AG04449 (cell line): ENCODE measurements around the gene AOC2.
"Not testable (repeated sequence)": the region's sequence is repeated elsewhere in the genome, so short reads cannot be mapped to it uniquely, and the experiment has no call there.

Source experiments
- CTCF ChIA-PET: fragments of 350-600 bp; formaldehyde crosslinking; extraction: SDS; loops from one replicate; lab custom pipeline; 2021; ENCODE audit warnings: antibody characterized with exemption; lab: Yijun Ruan, JAX
- POLR2A ChIA-PET: fragments of 400-600, 350-600 bp; formaldehyde crosslinking; extraction: SDS; loops from one replicate; lab custom pipeline; 2020; ENCODE audit warnings: antibody characterized with exemption, inconsistent platforms; lab: Yijun Ruan, JAX
- DNase-seq: peaks from one replicate; pipeline ENCODE4 v3.0.0-alpha.2; 2010; ENCODE audit warnings: low read depth, low spot score
- H3K4me3 ChIP-seq: 2 replicates; pipeline ENCODE4 v1.5.1; 2011; ENCODE audit warnings: low read depth, mild to moderate bottlenecking, control low read depth, low read length
- TF ChIP-seq, protein P1 (sequence below): IDR thresholded peaks from one replicate; pipeline ENCODE4 v1.5.1; 2011; ENCODE audit warnings: mild to moderate bottlenecking, moderate library complexity, low read length, control low read depth, inconsistent platforms; ENCODE audit not compliant: insufficient read depth; ENCODE audit errors: missing control alignments

The AOC2 gene

DNA sequence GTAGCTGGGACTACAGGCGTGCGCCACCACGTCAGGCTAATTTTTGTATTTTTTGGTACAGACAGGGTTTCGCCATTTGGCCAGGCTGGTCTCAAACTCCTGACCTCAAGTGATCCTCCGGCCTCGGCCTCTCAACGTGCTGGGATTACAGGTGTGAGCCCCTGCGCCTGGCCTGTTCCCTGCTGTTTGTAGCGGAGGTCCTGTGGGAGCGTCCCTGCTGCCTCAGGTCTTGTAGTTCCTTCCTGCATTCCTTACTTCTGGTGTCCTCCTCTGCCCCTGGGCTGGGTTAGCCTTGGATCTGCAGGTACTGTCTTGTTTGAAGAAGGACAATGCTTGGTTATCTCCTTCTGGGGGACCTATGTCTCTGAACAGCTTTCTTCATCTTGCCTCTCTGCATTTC lies 32.7 kb downstream of the AOC2 start:
- H3K4me3 ChIP-seq = no peak overlapping the region
- DNase-seq = no peak
- TF ChIP-seq, protein P1, sequence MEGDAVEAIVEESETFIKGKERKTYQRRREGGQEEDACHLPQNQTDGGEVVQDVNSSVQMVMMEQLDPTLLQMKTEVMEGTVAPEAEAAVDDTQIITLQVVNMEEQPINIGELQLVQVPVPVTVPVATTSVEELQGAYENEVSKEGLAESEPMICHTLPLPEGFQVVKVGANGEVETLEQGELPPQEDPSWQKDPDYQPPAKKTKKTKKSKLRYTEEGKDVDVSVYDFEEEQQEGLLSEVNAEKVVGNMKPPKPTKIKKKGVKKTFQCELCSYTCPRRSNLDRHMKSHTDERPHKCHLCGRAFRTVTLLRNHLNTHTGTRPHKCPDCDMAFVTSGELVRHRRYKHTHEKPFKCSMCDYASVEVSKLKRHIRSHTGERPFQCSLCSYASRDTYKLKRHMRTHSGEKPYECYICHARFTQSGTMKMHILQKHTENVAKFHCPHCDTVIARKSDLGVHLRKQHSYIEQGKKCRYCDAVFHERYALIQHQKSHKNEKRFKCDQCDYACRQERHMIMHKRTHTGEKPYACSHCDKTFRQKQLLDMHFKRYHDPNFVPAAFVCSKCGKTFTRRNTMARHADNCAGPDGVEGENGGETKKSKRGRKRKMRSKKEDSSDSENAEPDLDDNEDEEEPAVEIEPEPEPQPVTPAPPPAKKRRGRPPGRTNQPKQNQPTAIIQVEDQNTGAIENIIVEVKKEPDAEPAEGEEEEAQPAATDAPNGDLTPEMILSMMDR = no peak
- ChIA-PET CTCF (no interaction called here), POLR2A (no interaction called here)

DNA sequence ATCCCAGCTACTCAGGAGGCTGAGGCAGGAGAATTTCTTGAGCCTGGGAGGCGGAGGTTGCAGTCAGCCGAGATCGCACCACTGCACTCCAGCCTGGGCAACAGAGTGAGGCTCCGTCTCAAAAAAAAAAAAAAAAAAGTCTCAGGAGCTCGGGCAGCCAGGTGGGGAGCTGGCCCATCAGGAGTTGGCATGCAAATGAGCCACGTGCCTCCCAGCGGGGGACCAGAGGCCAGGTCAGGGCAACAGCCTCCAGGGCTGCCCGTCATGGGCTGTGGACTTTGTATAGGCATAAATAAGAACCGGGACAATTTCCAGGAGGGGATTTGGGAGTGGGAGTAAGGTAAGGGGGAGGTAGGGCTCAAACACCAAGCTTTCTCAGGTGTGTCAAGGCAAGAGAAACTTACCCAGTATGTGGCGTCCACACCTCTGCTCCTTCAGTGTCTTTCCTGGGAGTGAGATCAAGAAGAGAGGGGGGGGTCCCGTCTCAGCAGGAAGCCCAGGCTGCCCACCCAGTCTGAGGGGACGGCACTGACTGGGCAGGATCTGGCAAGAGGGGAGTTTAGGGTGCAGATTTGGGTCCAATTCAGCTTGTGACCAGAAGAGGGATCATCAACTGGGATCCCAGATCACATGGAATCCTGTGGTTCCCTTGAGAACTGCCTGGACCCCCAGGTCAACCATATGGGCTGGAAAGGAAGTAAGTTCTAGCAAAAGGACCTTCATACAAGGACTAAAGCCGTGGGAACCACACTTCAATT lies 33.9 kb downstream of the AOC2 start:
- no peak overlapping the region for H3K4me3 ChIP-seq
- CTCF ChIA-PET = no interaction called here
- POLR2A ChIA-PET = no interaction called here
- no peak for DNase-seq
- TF ChIP-seq, protein P1 = no peak

DNA sequence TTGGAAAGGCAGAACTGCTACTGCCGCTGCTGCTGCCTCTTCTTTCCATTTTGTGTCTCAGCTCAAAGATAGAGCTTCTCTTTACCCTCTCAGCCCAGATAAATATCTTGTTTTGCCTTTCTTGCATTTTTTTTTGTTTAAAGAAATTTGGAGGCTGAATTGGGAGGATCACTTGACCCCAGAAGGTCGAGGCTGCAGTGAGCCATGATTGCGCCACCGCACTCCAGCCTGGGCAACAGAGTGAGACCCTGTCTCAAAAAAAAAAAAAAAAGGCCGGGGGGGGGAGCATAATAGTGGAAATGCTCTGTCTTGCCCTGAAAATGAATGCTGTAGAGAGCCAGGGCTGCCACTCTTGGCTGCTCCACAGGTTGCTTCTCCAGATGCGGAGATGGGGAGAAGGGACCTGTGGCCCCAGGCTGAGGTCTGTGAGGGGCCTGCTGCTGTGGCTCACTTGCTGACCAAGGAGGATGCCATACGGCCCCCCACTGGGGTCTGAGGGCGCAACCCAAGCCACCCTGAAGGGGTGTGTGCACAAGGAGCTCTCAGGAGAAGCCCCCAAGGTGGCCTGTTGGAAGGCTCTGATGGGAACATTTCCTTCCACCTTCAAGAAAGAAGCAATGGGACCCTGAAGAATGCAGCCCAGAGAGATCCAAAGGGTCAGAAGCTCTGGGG lies 34.7 kb downstream of the AOC2 start:
- H3K4me3 ChIP-seq = no peak overlapping the region
- no peak for DNase-seq
- CTCF ChIA-PET = interaction anchor here (1.0 to 1.6 kb wide), 2 partner anchors 9 to 20 kb away, joined by 3 read pairs; no protein-coding TSS in a partner anchor
- POLR2A ChIA-PET = no interaction called here
- TF ChIP-seq, protein P1 = no peak

DNA sequence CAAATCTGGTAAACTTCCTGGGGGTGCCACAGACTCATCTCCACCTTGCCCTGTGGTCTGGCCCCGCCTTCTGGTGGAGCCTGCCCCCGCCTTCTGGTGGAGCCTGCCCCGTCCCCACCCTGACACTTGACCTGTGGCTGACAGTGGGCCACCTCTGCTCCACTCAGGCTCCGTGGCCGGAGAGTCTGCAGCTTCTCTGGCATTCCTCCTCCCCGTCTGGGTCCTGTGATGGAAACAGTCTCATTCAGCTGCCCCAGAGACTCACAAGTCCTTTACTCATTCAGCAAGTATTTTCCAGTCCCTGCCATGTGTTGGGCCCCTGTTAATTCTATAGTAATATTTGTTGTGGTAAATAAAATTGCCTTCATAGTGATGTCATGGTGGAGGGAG lies 35.2 kb downstream of the AOC2 start:
- TF ChIP-seq, protein P1 = no peak
- ChIA-PET POLR2A (no interaction called here), CTCF (interaction anchor here (0.9 to 1.6 kb wide), 3 partner anchors 9 to 21 kb away, joined by 3 read pairs; no protein-coding TSS in a partner anchor)
- DNase-seq = no peak
- no peak overlapping the region for H3K4me3 ChIP-seq

DNA sequence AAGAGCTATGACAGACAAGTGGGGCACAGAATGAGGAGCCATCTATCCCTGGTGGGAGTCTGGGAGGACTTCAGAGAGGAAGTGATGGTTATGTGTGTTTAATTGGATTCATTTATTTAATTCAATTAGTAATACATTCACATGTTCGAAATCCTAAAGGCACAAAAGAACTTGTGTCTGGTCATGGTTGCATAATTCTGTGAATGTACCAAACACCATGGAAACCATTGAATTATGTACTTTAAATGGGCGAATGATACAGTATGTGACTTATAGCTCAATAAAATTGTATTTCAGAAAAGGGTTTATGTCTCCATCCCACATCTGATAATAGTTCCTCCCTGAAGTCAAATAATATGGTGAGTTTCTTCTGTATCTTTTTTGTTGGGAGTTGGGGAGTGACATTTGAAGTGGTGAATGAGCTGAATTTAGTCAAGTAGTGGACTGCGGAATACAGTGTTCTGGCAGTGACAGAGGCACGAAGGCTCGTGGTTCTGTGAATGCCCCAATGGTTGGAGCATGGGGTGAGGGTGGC lies 36.5 kb downstream of the AOC2 start:
- ChIA-PET POLR2A (no interaction called here), CTCF (interaction anchor here (1.6 kb wide), 1 partner anchor 22 kb away, joined by 3 read pairs; no protein-coding TSS in a partner anchor)
- TF ChIP-seq, protein P1 = no peak
- no peak for DNase-seq
- no peak overlapping the region for H3K4me3 ChIP-seq

DNA sequence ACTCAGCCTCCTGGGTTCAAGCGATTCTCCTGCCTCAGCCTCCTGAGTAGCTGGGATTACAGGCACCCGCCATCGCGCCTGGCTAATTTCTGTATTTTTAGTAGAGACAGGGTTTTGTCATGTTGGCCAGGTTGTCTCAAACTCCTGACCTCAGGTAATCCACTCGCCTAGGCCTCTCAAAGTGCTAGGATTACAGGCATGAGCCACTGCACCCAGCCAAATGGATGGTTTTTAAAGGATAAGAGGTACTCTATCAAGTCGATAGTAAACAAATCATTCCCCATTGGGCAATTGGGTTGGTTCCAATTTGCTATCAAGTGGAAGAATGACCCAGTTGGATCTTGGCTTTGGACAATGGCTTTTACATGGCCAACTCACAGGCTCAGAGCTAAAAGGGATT lies 37.3 kb downstream of the AOC2 start:
- H3K4me3 ChIP-seq, POLR2A ChIA-PET, CTCF ChIA-PET, DNase-seq: not testable (repeated sequence)
